CD4-positive, alpha-beta T cell treated with Interleukin-6 at 100 ng/mL for 8 hours (primary cell): Measurements from ENCODE around the gene THRAP3.
"Not testable (repeated sequence)": the region's sequence is repeated elsewhere in the genome, so short reads cannot be mapped to it uniquely, and the experiment has no call there.

Source experiments
- DNase-seq: peaks from one replicate; pipeline ENCODE4 v3.0.0-alpha.2; 2020; ENCODE audit warnings: mixed read lengths, low spot score

THRAP3 gene, protein sequence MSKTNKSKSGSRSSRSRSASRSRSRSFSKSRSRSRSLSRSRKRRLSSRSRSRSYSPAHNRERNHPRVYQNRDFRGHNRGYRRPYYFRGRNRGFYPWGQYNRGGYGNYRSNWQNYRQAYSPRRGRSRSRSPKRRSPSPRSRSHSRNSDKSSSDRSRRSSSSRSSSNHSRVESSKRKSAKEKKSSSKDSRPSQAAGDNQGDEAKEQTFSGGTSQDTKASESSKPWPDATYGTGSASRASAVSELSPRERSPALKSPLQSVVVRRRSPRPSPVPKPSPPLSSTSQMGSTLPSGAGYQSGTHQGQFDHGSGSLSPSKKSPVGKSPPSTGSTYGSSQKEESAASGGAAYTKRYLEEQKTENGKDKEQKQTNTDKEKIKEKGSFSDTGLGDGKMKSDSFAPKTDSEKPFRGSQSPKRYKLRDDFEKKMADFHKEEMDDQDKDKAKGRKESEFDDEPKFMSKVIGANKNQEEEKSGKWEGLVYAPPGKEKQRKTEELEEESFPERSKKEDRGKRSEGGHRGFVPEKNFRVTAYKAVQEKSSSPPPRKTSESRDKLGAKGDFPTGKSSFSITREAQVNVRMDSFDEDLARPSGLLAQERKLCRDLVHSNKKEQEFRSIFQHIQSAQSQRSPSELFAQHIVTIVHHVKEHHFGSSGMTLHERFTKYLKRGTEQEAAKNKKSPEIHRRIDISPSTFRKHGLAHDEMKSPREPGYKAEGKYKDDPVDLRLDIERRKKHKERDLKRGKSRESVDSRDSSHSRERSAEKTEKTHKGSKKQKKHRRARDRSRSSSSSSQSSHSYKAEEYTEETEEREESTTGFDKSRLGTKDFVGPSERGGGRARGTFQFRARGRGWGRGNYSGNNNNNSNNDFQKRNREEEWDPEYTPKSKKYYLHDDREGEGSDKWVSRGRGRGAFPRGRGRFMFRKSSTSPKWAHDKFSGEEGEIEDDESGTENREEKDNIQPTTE

DNA sequence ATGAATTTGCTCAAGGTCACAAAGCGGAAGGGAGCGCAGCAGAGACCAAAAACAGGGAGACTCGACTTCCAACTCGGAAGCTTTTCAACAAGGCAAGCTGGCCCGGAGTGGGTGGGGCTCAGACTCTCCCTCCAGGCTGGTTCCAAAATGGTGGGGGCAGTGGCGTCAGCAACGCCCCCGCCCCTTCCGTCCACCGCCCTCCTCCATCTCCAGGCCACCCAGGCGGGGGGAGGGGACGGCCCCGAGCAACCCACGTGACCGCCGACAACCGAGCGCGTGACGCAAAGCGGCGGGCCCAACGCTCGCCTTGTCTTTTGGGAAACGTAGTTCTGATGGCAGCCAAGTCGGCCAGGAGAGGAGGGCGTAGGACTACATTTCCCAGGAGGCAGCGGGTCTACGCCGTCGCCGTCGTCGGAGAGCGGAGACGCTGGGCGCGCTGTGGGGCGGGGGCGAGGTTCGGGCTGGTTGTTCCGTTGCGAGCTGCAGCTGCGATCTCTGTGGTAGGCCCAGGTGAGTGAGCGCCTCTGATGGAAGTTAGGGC, at the start of gene THRAP3:
THRAP3 (plus strand) TSS at position 448 of the 541 bp plus-strand sequence. CDS start 58,121 bp downstream, outside the sequence.
- DNase-seq = peak; percentile 100

DNA sequence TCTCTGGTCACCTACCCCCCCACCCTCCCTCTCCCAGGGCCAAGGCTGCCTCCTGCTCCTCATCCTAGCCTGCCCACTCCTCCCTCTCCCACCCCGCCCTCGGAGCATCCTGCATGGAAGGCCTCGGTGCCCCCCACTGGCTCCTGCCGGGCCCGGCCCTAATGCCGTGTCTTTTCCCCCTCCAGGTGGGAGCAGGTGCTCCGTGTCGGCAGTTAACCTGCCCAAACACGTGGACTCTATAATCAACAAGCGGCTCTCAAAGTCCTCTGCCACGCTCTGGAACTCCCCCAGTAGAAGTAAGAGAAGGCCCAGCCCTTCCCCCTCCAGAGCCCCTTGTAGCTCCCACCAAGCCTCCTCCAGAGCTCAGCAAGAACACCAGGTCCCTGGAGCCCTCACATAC, 49.5 kb upstream of the THRAP3 start:
- DNase-seq = no peak

DNA sequence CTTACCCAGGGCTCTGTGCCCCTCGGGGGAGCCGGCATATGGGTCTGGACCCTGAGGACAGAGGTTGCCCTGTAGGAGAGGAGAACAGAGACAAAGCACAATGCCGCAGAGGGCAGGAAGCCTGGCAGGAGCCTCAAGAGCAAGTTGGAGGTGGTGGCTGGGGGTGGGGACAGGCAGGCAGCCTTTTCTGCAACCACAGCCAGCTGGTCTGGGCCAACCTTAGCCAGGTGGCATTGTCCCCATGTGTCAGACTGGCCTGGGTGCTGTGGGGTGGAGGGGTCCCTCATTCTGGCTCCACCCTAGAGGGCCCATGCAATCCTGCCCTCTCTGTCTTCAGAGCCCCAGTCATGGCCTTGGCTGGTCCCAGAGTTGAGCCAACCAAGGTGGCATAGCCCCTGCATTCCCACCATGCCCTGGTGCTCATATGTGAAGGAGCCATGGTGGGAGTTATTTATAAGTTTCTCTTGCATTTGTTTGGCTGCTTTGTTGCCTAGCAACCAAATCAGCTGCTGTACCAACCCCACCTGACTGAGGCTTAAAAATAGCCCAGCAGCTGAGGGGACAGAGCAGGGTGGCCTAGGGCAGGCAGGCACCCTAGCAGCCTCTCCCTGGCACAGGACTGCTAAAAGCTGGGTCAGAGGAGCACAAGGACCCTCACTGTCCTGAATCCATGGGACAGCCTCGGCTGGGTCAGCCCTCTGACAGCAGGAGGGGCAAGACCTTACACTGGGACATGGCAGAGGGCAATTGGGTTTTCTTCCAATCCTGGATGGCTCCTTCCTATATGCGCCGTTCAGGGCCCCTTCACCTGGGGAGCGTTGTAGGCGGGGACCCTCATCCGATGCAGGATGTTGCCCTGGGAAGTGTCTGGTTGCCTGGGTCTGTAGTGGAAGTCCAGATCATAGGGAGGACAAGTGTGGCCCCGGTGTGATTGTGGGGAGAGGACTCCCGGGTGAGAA, 48.8 kb upstream of the THRAP3 start:
- DNase-seq = no peak

DNA sequence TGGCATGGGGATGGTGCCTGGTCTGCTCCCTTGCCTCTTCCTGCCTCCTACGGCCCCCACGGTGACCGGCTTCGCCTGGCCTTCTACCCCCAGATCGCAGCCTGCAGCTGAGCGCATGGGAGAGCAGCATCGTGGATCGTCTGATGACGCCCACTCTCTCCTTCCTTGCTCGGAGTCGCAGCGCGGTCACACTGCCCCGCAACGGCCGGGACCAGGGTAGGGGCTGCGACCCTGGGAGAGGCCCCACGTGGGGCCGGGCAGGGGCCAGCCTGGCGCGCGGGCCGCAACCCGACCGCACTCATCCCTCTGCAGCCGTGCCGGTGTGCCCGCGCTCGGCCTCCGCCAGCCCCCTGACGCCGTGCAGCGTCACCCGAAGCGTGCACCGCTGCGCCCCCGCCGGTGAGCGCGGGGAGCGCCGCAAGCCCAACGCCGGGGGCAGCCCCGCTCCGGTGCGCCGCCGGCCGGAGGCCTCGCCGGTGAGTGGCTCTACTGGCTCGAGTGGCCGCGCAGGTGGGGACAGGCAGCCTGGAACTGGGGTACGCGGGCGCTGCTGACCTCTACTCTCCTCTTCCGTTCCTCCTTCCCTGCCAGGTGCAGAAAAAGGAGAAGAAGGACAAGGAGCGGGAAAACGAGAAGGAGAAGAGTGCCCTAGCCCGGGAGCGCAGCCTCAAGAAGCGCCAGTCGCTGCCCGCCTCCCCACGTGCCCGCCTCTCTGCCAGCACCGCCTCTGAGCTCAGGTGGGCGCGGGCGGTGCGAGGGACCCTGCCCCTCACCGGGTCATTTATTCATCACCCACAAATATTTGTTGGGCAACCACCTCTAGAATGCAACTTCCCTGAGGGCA, 47.9 kb upstream of the THRAP3 start:
- no peak for DNase-seq

DNA sequence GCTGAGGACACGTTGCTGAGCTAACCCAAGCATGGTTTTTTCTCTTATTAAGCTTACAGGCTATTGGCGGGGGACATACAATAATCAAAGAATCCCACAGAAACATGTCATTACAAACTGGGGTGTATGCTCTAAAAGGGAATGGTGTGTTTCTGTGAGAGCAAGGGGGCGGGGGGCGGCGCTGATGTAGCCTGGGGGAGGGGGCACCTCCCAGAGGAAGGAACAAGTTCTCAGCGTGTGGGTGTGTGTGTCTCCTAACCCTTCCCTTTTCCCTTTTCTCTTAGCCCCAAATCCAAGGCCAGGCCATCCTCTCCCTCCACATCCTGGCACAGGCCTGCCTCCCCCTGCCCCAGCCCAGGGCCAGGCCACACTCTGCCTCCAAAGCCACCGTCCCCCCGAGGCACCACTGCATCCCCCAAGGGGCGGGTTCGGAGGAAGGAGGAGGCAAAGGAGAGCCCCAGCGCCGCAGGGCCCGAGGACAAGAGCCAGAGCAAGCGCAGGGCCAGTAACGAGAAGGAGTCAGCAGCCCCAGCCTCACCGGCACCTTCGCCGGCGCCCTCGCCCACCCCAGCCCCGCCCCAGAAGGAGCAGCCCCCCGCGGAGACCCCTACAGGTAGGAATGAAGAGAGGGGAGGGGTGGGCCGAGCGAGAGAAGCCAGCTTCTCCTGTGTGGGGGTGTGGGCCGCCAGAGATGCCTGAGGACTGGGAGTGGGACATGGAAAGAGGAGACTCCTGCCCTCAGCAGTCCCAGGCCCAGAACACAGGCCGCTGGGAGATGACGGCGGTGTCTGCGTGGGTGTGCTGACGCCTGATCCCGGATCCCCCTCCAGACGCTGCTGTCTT, 46.4 kb upstream of the THRAP3 start:
- no peak for DNase-seq

DNA sequence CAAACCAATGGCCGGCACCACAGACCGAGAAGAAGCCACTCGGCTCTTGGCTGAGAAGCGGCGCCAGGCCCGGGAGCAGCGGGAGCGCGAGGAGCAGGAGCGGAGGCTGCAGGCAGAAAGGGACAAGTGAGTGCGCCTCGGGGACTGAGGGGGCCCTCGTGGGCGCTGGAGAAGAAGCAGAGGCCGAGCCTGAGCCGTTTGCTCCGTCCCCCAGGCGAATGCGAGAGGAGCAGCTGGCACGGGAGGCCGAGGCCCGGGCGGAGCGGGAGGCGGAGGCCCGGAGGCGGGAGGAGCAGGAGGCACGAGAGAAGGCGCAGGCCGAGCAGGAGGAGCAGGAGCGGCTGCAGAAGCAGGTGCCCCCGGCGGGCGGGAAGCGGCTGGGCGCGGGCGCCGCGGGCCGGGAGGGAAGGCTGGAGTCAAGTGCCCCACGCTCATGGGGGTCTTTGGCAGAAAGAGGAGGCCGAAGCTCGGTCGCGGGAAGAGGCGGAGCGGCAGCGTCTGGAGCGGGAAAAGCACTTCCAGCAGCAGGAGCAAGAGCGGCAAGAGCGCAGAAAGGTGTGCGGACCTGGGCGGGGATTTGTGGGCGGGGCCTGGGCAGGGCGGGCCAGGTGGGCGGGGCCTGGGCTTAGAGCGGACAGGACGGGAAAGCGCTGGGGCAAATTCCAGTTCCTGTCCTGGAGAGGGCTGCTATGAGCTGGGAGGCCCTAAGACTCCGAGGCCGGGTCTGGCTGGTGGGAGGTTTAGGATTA, 45.6 kb upstream of the THRAP3 start:
- no peak for DNase-seq

DNA sequence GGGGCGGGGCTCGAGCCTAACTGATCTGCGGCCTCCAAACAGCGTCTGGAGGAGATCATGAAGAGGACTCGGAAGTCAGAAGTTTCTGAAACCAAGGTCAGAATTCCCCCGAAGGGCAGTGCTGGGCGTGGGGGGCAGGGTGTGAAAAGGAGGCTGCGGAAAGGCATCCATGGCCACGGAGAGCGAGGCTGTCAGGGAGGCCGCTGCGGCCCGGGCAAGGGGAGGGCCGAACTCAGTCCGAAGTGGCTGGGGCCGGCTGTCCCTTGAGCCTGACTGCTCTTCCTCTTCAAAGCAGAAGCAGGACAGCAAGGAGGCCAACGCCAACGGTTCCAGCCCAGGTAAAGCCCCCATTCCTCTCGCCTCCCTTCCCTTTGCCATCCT, 45.0 kb upstream of the THRAP3 start:
- no peak for DNase-seq

DNA sequence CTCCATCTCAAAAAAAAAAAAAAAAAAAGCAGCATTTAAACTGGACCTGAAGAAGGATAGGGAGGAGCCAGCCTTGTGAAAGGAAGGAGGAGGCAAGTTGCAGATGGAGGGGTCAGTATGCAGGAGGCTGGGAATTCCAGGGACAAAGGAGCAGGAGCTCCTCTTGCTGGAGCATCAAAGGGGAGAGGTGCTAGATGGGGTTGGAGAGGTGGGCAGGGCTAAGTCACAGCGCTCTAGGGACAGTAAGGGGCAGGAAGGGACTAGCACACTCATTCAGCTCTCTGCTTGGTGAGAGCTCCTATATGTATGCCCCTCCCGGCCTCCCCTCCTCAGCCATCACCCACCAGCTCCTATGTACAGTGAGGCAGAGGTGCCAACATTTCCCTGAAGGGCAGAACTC, 41.5 kb upstream of the THRAP3 start:
- DNase-seq = no peak

DNA sequence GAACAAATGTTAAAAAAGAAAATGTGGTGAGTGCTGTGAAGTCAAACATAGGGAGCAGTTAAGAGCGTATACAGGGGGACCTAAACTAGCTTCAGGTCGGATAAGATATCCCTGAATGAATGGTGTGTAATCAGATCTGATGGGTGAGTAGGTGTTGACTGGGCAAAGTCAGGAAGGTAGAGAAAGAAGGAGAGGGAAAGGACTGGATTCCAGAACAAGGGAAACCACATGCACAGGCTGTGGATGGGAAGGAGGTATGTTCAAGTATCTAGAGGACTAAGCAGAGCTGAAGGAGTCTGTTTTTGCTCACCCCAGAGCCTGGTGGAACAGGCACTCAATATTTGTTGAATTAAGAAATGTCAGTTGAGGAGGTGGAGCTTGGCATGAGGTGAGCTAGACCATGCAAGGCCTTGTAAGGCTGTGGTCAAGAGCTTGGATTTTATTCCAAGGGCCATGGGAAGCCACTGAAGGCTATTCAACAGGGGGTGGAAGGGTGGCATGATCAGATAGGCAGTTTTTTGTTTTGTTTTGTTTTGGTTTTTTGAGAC, 40.9 kb upstream of the THRAP3 start:
- no peak for DNase-seq

DNA sequence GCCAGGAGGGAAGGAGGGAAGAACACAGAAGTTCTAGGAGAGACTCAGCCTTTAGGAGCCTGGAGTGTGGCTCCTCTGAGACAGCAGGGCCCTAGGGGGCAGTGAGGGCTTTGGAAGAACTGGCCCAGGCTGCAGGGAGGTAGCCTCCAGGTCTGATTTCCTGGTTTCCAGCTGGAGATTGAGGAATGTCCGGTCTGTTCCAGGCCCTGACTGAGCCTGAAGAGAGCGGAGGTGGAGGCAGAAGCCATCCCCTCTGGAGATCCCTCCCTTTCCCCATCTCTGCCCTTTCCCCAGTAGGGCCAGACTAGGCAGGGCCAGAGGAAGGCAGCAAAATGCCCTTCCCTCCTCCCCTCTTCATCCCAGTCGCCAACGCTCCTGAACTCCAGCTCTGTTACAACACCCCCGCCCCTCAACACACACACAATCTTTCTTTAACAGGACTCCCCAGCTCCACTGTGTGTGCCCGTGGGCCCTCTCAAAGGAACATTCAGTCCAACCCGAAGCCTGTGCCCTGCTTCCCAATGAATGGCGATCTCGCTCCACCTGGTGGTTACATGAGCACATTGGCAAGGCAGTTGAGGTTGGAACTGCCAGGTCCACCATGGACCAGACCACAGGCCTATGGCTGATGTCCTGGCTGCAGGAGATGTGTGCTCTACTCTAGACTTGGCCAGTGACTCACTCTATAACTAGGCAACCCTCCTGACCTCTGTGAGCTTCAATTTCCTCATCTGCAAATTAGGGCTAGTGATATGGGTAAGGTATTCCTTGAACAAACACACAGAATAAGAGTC, 36.2 kb upstream of the THRAP3 start:
- DNase-seq = peak; percentile 85

DNA sequence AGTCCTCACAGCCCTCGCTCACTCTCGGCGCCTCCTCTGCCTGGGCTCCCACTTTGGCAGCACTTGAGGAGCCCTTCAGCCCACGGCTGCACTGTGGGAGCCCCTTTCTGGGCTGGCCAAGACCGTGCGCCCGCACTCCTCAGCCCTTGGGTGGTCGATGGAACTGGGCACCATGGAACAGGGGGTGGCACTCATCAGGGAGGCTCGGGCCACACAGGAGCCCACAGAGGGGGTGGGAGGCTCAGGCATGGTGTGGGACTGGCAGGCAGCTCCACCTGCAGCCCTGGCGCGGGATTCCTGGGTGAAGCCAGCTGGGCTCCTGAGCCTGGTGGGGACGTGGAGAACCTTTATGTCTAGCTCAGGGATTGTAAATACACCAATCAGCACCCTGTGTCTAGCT, 27.4 kb upstream of the THRAP3 start:
- DNase-seq = not testable (repeated sequence)

DNA sequence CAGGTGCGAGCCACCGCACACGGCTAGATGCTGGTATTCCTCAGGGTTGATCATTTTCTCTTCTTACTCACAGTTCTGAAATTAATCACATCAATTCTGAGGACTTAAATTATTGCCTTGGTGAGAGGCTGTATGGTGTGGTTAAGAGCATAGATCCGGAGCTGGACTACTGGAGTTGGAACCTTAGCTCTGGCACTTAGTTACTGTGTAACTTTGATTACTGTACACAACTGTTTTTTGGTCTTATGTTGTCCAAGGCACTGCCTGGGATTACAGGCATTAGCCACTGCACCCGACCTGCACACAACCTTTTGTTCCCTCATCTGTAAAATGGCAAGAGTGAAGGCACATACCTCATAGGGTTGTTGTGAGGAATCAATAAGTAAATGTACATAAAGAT, 25.6 kb upstream of the THRAP3 start:
- no peak for DNase-seq

DNA sequence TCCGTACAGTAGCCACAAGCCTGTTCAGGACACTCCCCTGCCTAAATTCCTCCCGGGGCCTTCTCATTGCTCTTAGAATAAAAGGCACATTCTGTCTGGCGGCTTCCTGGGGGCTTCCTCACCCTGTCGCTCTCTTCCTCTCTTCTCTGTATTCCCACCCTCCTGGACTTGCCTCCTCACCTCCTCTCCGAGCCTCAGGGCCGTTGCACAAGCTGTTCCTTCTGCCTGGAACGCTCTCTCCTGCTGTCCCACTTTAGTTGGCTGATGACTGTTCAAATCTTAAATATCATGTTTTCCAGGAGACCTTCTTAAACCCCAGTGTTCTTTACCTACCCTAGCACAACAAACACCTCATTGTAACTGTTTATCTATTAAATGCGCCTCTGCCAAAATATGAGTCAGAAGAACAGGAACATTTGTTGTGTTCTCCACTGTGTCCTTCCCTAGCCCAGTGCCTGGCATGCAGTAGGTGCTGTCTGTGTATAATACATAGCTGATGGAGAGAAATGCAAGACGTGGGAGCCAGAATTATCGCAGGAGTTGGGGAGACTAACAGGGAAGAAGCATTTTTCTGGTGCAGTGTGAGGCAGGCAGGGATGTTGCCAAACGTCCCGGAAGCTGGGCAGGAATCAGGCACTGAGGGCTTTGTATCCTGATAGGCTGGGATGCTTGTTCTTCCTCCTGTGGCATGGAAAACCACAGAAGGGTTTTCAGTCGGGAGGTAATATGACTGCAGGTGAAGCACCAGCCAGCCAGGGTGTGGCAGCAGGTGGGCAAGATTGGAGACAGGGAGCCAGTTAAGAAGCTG, 24.1 kb upstream of the THRAP3 start:
- no peak for DNase-seq

DNA sequence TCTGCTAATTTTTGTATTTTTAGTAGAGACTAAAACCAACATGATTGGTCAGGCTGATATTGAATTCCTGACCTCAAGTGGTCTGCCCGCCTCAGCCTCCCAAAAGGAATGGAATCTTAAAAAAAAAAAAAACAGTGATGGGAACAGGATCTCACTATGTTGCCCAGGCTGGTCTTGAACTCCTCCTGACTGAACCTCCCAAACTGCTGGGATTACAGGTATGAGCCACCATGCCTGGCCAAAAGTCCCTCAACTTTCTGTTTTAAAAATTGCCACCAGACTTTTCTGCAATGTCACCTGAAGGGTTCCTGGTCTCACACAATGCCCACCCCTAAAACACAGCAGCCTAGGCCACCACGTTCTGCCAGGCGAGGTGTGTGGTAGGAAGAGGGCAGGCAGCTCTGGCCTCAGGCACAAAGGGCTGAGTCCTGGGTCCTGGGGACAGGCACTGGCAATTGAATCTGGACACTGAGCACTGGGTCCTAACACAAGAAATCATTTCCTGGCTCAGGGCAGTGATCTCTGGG, 21.2 kb upstream of the THRAP3 start:
- DNase-seq = no peak

DNA sequence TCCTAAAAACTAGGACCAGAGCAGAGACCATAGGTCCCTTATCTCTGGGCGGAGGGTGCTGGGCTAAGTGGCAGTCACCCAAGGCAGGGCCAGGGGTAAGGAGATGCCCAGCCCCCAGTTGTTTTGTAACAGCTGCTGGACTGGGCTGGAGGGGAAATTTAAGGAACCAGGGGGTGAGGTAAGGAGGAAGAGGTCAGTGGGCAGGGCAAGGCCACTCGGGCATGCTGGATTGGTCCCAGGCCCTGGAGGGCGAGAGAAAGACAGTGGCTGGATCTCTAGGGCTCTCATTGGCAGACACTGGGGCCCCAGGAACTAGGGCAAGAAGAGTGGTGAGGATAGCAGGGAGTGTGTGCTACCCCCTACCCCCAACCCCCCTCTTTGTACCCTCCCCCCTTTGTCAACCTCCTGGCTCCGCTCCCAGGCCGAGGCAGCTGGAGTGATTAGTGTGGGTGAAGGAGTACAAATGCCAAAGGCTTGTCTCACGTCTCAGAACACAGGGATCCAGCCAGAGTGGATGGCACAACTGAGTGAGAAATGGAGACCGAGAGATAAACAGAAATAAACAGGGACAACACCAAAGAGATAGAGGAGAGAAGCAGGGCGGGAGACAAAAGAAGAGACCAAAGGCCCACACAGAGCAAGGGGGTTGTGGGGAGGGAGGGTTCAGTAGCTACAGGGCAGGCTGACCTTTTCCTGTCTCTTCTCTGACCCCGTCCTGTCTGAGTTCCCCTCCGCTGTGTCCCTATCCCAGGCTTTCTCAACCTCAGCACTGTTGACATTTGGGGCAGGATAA, 20.5 kb upstream of the THRAP3 start:
- DNase-seq = no peak
